ENCODE data around the gene BSX.

Gene BSX

DNA sequence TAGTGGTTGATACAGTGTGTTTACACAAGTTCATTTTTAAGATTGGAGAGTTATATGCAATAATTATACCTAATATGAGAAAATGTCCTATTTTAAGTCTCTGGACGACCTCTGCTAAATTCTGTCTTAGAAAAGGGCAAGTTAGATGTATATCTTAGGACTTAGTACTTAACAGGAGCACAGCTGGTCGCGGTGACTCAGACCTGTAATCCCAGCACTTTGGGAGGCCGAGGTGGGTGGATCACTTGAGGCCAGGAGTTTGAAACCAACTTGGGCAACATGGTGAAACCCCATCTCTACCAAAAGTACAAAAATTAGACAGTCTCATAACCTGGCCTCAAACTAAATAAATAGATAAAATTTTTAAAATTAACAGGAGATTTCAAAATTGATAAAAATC, 27.2 kb downstream of the BSX start:
- DNase-seq (ENCODE audit: low read depth) = no peak

DNA sequence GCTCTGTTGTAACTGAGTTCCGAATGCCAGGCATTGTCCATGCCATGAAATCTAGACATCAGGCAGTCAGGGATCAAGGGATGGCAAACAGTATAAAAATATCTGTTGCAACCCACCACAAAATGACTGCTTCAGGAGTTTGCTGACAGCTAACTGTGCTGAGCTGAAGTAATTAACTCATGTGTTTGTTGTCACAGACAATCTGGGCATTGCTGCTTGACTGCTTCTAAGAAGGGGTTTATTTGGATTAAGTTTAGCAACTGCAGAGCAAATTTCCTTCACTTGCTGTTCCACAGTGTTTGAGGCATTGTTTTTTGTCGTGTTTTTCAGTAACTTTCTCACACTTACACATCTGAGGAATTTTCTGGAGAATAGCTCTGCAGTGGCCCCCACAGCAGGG, 30.4 kb downstream of the BSX start:
- DNase-seq (ENCODE audit: low read depth) = no peak

DNA sequence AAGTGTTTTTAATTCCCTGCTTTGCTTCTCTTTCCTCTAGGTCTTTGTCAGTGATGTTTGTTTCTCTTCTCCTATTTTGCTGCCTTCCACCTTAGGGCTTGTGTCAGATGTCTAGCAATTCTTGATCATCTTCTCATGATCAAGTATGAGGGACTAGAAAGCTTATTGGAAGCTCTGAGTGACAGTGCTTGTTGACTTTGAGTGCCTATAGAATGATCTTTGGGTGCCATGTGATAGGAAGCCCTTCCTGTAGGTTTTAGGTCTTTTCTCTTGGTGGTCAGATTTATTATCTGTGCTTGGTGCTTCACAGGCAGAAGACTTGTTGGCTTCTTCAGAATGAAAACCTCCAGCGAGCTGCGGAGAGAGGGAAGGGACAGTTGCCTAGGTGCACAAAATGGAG, 43.1 kb downstream of the BSX start:
- DNase-seq (ENCODE audit: low read depth) = no peak

DNA sequence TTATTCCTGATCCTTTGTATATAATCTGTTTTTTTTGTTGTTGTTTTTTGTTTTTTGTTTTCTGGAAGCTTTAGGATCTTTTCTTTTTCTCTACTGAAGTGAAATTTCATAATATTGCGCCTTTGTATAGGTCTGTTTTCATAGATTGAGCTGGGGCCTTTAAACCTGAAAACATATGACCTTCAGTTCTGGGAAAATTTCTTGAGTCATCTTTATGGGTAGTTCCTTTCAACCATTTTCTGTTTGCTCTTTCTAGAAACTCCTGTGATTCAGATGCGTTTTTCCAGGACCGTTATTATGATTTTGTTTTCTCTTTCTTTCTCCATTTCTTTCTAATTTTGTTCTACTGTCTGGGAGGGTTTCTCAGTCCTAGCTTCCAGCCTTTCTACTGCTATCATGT, 43.7 kb downstream of the BSX start:
- no peak for DNase-seq (ENCODE audit: low read depth)

DNA sequence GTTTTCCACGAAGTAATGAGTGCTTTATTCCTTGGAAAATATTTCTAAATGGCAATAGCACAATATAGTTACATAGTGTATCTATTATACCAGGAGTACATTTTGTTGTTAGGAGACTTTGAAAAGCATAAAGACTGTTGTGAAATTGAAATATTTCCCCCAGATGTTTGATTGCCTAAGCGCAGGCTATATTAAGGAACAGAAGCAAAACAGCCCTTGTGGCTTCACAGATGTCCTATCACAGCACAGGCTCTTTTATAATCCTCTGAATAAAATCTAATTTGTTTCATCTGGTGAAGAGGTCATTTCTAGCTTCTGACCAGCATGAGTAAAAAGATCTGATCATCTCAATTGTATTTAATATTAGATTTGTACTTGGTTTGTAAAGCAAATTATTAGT, 48.2 kb downstream of the BSX start:
- no peak for DNase-seq (ENCODE audit: low read depth)

DNA sequence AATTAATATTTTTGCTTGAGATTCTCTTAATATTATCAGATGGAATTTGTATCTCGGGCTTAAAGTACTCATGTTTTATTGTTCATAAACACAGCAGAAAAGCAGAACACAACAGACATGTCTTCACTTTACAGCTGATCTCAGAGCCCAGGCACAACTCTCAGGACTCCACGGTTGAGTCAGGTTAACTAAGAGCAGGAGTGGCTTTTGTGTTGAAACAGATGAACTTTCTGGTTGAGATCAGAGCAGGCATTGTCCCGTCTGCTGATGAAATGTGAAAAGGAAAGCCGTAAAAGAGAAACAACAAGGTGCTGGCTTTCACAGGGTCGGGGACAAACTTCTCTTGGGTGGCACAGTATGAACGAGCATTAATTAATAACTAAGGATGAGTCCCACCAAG, 50.1 kb downstream of the BSX start:
- no peak for DNase-seq (ENCODE audit: low read depth)

Measured in stromal cell of bone marrow (primary cell).